Loucy (cell line): ENCODE data around the gene ANK3.

Experiments
- EZH2phosphoT487 ChIP-seq: fragments of 200-600 bp; IDR thresholded peaks from 2 replicates; pipeline ENCODE4 v1.6.1; 2018; ENCODE audit warnings: antibody characterized with exemption, mild to moderate bottlenecking, moderate library complexity, borderline replicate concordance
- TF ChIP-seq, protein P1 (sequence below): fragments of 200-600 bp; sonication (generic); conservative IDR thresholded peaks from 2 replicates; pipeline ENCODE4 v1.5.1; 2014; ENCODE audit warnings: mild to moderate bottlenecking, antibody characterized with exemption, low read length

DNA sequence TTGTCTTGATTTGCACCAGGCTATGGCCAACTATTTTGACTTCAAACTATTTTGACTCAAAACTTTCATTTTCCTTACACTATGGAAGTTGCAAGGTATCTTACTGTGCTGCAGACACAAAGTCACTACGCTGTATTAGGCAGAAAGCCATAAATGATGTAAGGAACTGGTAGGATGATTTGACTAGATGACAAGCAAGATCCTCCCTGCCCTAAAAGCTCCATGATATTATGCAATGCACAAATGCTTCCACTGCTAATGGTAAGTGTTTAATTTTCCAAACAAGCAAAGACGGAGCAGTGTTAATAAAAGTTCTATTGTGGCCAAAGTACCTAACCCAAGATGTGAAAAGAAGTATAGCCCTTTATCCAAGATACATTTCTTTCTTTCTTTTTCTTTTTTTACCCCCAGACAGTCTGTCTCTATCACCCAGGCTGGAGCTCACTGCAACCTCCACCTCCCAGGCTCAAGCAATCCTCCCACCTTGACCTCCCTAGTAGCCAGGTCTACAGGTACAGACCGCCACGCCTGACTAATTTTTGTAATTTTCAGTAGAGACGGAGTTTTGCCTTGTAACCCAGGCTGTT, 98.2 kb downstream of the ANK3 start:
- TF ChIP-seq, protein P1, sequence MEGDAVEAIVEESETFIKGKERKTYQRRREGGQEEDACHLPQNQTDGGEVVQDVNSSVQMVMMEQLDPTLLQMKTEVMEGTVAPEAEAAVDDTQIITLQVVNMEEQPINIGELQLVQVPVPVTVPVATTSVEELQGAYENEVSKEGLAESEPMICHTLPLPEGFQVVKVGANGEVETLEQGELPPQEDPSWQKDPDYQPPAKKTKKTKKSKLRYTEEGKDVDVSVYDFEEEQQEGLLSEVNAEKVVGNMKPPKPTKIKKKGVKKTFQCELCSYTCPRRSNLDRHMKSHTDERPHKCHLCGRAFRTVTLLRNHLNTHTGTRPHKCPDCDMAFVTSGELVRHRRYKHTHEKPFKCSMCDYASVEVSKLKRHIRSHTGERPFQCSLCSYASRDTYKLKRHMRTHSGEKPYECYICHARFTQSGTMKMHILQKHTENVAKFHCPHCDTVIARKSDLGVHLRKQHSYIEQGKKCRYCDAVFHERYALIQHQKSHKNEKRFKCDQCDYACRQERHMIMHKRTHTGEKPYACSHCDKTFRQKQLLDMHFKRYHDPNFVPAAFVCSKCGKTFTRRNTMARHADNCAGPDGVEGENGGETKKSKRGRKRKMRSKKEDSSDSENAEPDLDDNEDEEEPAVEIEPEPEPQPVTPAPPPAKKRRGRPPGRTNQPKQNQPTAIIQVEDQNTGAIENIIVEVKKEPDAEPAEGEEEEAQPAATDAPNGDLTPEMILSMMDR: no peak
- TF ChIP-seq EZH2phosphoT487: no peak
